Fibroblast of skin of abdomen (primary cell): ENCODE results near the gene KLHDC2.
"Not testable (repeated sequence)": the region's sequence is repeated elsewhere in the genome, so short reads cannot be mapped to it uniquely, and the experiment has no call there.

Source experiments
- DNase-seq: peaks from one replicate; pipeline ENCODE4 v3.0.0-alpha.2; 2013

Gene KLHDC2

DNA sequence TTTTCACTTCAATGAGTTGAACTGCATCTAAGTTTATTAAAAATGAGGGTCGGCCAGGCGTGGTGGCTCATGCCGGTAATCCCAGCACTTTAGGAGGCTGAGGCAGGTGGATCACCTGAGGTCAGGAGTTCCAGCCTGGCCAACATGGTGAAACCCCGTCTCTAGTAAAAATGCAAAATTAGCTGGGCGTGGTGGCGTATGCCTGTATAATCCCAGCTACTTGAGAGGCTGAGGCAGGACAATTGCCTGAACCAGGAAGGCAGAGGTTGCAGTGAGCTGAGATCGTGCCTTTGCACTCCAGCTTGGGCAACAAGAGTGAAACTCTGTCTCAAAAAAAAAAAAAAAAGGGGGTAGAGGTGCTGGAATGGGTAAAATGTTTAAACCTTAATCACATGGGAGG, 13.1 kb downstream of the KLHDC2 start:
- DNase-seq, result not testable (repeated sequence)

GRCh38 chr14:49783394-49784014, 15.6 kb downstream of the KLHDC2 start:
- no peak for DNase-seq

DNA sequence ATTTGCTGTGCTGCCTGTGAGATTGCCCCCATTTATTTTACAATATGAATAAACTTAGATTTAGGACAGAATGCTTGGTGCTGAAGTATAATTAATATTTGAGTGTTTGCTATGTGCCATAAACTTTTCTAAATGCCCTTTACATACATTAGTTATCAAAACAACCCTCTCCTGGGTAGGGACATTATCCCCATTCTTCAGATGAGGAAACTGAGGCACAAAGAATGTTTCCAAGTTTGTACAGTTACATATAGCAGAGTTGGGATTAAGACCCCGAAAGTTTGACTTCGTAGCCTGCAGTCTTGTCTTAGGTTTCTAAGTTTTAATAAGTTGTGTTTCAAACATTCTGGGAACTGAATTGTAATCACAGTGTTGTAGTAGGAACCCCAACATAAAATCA, 18.4 kb downstream of the KLHDC2 start:
- DNase-seq, result no peak

- no peak for DNase-seq
These were observed 24.7 kb downstream of the KLHDC2 start for GRCh38 chr14:49792618-49793017.

DNA sequence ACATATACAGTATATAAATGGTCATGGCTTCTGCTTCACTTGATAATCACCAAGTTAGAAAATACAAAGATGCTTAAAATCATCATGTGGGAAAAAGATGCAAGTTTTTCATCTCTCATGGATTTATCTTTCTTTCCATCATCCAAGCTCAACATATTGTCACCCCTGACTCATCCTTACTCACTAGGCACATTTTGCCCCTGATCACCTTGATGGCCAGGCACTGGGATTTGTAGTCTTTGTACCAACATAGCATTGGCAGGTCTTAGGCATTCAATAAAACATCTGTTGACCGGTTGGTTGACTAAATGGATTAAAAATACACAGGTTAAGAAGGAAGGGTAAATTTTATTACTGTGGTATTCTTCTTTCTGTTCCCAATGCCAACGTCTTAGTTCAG, 28.1 kb downstream of the KLHDC2 start:
- no peak for DNase-seq

GRCh38 chr14:49808780-49809179, 40.8 kb downstream of the KLHDC2 start:
- DNase-seq, result no peak

GRCh38 chr14:49816118-49816517, 48.2 kb downstream of the KLHDC2 start:
- DNase-seq, result not testable (repeated sequence)

DNA sequence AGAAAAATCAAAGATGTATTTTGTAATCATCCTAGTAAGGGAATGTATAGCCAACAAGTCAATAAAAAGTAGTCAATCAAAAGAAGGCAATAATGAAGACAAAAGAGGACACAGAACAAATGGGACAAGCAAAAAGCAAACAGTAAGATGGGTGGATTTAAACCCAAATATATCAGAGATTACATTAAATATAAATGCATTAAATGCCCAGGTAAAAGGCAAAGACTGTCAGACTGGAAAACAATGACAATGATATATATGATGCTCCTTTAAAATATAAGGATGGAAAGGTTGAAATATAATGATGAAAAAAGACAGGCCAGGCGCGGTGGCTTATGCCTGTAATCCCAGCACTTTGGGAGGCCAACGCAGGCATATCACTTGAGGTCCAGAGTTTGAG, 48.9 kb downstream of the KLHDC2 start:
- no peak for DNase-seq

DNA sequence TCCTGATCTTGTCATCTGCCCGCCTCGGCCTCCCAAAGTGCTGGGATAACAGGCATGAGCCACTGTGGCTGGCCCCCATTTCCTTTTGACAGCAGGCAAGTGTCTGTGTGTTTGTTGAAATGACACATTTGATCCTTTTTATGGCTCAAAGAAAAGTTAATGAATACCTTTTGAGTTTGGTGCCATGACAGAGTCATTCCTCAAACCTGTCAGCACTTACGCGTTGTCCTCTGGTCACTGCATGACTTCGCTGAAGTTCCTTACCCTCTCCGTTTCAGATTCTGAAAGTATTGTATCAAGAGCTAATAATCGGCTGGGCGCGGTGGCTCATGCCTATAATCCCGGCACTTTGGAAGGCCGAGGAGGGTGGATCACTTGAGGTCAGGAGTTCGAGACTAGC, 52.2 kb downstream of the KLHDC2 start:
- no peak for DNase-seq

DNA sequence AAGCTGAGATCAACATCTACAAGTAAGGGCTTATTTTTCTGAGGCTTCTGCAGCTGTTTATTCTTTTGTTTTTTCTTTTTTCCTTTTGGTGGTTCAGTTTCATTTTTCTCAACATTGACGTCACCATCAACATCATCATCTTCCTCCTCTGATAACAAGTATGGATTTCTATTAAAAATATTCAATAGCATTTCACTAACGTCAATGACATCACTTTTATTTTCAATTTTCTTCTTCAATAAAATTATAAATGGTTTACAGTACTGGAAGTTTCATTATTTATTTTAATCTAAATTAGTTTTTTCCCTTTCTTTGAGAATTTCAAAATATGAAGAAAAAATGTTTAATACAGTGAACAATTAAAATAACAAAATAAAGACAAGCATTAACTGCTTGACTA, 60.7 kb downstream of the KLHDC2 start:
- no peak for DNase-seq
